ENCODE results near the gene STING1.

GRCh38 chr5:139482050-139482889 lies at the start of gene STING1:
- TF ChIP-seq CTCF (IDR thresholded peaks at IDR 0.05; ENCODE audit: low read depth, low read length) (no peak), EZH2phosphoT487 (IDR thresholded peaks at IDR 0.05; ENCODE audit: low read depth) (no peak)

Measured in OCI-LY3 (cell line).